Medulla oblongata (tissue), 1 donor: ENCODE data around the gene CCDC77.

ENCODE experiments used
- DNase-seq: peaks from one replicate; pipeline ENCODE4 v3.0.0-alpha.2; 2015; ENCODE audit errors: extremely low spot score

The CCDC77 gene

GRCh38 chr12:452667-453210, 51.3 kb downstream of the CCDC77 start:
- no peak for DNase-seq

- DNase-seq: no peak
Measured at GRCh38 chr12:454833-455232, 53.4 kb downstream of the CCDC77 start.

- no peak for DNase-seq
Measured at GRCh38 chr12:455821-456220, 54.4 kb downstream of the CCDC77 start.

GRCh38 chr12:457676-458075, 56.2 kb downstream of the CCDC77 start:
- no peak for DNase-seq

GRCh38 chr12:459050-459429, 57.6 kb downstream of the CCDC77 start:
- DNase-seq: no peak

GRCh38 chr12:459430-460258, 58.2 kb downstream of the CCDC77 start, which contains the start of gene B4GALNT3:
B4GALNT3 (plus strand) TSS chr12:459939; CDS start chr12:460377, 438 bp downstream.
- DNase-seq: no peak

- no peak for DNase-seq
Measured at GRCh38 chr12:460261-461230, 59.1 kb downstream of the CCDC77 start.

- DNase-seq: no peak
Measured at GRCh38 chr12:461425-461824, 60.0 kb downstream of the CCDC77 start.

GRCh38 chr12:462936-463705, 61.7 kb downstream of the CCDC77 start:
- no peak for DNase-seq

- DNase-seq: no peak
Measured at GRCh38 chr12:464484-465267, 63.2 kb downstream of the CCDC77 start.

- DNase-seq: no peak
Measured at GRCh38 chr12:466039-466438, 64.6 kb downstream of the CCDC77 start.

GRCh38 chr12:466762-467161, 65.3 kb downstream of the CCDC77 start:
- DNase-seq: no peak

GRCh38 chr12:467591-467990, 66.1 kb downstream of the CCDC77 start:
- no peak for DNase-seq

GRCh38 chr12:468671-469389, 67.4 kb downstream of the CCDC77 start:
- DNase-seq: no peak

GRCh38 chr12:470133-470532, 68.7 kb downstream of the CCDC77 start:
- no peak for DNase-seq

GRCh38 chr12:473198-473597, 71.8 kb downstream of the CCDC77 start:
- no peak for DNase-seq

GRCh38 chr12:473863-474577, 72.6 kb downstream of the CCDC77 start:
- no peak for DNase-seq

- DNase-seq: no peak
Measured at GRCh38 chr12:475286-475685, 73.8 kb downstream of the CCDC77 start.

- no peak for DNase-seq
Measured at GRCh38 chr12:479161-479560, 77.7 kb downstream of the CCDC77 start.
